HG02938 (cell line): ENCODE measurements around the gene NRCAM.

Experiments
- ATAC-seq: cut with Tn5 transposase; IDR thresholded peaks from one replicate; pipeline ENCODE4 v1.9.1; 2021; ENCODE audit warnings: mild to moderate bottlenecking, moderate library complexity; ENCODE audit not compliant: unreplicated experiment

Gene NRCAM

DNA sequence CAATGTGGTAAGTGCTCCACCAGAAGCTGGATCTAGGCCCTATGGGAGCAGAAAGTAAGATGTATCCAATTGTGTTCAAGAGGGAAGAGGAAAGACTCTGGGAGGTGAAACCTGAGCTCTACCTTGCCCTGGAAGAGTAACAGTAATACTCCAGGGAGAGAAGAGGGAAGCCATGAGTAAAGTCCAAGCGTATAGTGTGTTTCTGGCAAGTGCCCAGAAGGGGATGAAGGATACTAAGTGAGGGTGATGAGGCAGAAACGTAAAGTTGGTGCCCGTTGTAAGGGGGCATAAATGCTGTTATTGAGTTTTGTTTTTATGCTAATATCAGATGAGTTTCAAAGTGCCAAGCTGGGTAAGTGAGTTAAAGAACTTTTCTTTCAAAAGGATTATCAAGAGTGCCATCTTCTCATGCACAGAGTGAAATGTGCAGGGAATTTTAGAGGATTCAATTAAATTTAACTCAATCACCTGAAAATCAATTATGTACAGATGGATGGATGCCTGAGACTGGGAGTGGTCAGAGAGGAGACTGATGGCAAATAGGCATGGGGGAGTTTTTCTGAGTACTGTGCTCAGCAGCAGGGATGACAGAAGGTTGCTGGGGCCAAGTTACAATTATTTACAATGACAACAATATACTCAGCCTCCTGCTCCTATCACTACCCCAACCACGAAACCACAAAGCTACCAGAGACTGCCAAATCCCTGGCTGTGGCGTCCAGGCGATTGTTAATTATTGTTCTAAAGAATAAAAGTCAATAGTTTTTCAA lies 202.8 kb downstream of the NRCAM start:
- no peak for ATAC-seq

- ATAC-seq: no peak
These were observed 204.1 kb downstream of the NRCAM start for GRCh38 chr7:108252177-108252576.

DNA sequence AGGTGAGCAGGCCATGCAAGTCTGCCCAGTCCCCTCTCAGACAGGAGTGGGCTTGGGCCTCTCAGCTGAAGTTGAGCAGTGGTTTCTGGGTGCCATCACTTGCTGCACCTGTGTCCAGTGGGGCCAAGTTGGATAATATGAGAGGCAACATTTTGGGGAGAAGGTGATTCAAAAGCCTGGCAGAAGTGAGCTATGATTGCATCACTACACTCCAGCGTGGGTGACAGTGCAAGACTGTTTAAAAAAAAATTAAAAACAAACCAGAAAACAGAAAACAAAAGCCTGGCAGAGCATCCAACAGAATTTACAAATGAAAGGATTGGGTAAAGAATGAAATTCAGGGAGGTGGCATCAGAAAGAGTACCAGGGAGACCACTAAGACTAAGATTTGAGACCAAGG lies 204.5 kb downstream of the NRCAM start:
- ATAC-seq: no peak

- ATAC-seq: no peak
These were observed 206.8 kb downstream of the NRCAM start for GRCh38 chr7:108249453-108249852.

DNA sequence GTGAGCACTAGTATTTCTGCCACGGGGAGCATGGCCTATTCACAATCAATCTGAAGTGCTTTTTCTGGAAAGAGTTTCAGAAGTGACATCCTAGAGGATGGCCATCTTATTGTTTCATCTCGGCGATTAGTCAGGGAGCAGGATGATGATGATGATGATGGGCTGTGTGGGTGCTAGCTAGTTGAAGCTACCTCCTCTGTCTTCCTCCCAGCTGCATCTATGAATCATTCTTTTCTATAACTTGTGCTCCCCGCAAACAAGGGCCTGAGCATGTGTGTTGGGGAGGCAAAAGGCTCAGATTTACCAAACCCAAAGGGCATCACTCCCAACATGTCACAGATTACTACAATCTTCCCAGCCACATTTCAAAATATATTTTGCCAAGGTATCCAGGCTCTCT lies 207.4 kb downstream of the NRCAM start:
- ATAC-seq: no peak

DNA sequence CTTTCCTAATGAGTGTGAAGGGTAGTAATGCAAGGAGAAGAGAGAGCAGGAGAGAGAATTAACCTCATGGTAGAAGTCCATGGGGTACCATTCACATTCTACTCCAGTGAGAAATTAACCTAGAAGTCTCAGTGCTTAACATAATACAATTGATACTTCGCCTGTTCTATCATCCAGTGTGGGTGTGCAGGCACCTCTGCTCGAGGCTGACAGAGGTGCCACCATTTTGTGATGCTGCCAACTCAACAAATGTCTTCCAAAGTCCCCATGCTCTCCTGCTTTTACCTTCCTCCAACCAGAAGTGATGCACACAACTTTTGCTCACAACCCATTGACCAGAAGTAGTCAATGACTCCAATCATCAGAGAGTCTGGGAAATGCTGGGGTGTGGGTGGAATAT lies 207.8 kb downstream of the NRCAM start:
- ATAC-seq: no peak

GRCh38 chr7:108247614-108248013 lies 208.6 kb downstream of the NRCAM start:
- no peak for ATAC-seq

- ATAC-seq: peak; percentile 82
These were observed 209.9 kb downstream of the NRCAM start for GRCh38 chr7:108246227-108246837.

DNA sequence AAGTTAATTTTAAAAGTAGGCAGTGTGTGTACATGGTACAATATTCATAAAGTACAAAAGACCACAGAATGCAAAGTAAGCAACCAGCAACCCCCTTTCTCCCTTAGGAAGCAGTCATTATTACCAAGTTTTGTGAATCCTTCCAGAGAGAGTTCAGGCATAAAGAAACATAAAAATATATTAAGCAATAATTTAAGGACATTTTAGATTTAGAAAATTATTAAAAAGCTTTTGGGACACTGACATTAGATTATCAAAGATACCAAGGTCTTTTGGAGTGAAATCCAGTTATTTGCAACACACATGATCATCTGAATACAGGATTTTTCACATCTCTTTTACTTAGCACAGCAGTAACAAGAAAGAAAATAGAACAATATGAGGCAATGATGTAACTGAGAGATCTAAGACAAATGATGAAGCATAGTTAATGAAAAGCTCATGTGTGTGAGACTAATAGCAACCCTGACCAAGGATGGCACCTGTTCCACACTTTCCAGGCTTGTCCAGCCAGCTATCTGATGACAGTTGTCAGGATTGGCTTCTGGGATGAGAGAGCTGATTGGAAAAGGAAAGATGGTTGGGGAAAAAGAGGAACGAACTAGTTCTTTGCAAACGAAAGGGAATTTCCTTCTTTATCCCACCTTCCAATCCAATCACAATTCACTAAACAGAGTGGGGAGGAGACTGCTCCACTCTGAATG lies 210.6 kb downstream of the NRCAM start:
- ATAC-seq: peak; percentile 14

GRCh38 chr7:108244110-108244509 lies 212.1 kb downstream of the NRCAM start:
- ATAC-seq: no peak

- no peak for ATAC-seq
These were observed 216.6 kb downstream of the NRCAM start for GRCh38 chr7:108239501-108240225.

DNA sequence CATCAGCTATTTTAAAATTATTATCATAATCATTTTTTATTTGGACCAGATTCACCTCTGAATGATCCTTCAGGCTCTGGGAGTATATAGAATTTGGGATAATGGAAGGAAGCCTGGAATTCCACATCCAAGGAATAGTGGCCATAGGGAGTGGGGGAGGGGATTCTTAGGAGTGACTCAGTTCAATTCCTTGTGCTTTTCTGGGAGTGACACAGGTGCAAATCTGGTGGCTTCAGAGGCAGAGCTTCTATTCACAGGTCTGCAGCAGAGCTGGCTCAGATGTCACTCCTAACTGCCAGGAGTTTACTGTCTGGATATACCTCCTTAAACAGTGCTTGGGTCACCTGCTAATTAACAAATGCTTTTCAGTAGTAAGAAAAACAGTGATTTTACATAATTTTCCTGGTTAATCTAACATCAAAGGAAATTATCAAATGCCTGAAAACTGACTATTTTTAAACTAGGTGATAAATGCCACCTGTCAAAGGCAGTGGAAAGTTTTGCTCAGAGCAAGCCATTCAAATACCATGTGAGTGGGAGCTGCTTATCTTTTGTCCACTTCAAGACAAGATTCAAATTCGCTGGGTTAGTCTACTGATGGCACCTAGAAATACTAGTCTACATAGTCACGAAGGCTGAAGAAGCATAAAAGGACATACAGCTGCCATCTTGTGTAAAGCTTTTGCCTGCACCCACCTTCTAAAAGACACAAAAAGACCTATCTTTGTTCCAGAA lies 219.4 kb downstream of the NRCAM start:
- ATAC-seq: no peak

DNA sequence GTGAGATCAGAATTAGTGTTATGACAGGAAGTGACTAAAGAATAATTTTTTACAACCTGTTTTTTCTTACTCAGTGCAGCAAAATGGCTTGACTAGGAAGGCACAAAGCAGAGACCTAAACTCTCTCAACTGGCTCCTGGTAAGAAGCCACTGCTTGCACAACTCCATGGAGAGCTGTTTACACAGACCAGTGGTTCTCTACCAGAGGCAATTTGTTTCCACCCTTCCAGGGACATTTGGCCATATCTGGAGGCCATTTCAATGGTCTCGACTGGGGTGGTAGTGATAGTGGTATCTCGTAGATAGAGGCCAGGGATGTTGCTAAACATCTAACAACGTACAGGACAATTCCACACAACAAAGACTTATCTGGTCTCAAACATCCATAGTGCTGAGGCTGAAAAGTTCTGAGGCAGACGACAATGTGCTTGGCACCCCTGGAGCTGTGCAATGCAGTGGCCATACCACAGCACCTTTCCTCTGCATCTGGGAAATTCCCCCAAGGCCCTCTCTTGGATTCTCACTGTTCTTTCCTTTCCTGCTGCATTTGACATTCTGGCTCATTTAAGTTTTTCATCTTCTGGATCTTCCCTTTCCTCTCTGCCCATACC lies 220.7 kb downstream of the NRCAM start:
- no peak for ATAC-seq

- ATAC-seq: no peak
These were observed 221.2 kb downstream of the NRCAM start for GRCh38 chr7:108234971-108235450.

GRCh38 chr7:108234281-108234680 lies 222.0 kb downstream of the NRCAM start:
- ATAC-seq: no peak

- no peak for ATAC-seq
These were observed 224.2 kb downstream of the NRCAM start for GRCh38 chr7:108232076-108232475.

- ATAC-seq: no peak
These were observed 225.0 kb downstream of the NRCAM start for GRCh38 chr7:108231221-108231620.

DNA sequence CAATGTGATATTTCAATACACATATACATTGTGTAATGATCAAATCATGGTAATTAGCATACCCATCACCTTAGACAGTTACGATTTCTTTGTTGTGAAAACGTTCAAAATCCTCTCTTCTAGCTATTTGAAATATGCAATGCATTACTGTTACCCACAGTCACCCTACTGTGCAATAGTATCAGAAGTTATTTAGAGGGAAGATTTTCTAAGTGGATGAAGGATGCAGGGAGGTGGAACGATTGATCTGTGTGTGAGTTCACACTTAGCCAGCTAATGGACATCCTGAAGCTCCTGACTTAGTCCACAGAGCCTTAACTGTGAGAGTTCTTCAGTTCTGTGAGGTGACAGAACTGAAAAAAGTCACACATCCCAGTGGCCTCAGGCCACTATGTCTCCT lies 228.9 kb downstream of the NRCAM start:
- ATAC-seq: no peak

DNA sequence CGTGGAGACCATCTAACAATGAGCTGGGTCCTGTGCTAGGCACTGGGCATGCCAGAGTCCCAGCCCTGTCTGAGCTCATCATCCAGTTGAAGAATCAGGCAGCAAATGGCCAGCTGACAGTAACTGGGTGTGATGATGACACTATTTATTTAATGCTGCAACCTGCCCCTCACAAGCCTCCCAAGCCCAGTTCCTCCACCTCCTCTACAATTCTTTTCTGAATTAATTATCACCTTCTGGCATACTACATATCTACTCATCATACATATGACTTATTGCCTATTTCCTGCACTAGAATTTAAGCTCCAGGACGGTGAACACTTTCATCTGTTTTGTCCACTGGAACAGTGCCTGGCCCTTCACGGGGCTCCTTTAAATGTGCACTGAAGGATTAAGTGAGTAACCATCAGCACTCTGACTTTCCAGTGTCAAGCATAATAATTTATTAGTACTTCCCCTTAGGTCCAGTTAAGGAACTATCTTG lies 229.4 kb downstream of the NRCAM start:
- ATAC-seq: no peak
